Nephron (organoid): ENCODE measurements around the gene ABHD16A.
A peak's percentile ranks its signal among the peaks of the same experiment; 100 is the strongest.

Experiments
- H3K27ac Mint-ChIP-seq, 3 experiments: 2 replicates each; pipeline ENCODE4 v1.8.0; 2020; ENCODE audit warnings: mixed read lengths in 3 of 3, mild to moderate bottlenecking in 2 of 3, moderate library complexity in 1 of 3
- H3K27me3 Mint-ChIP-seq: 2 replicates; pipeline ENCODE4 v1.8.0; 2021; ENCODE audit warnings: low read depth, mild to moderate bottlenecking, moderate library complexity, mixed read lengths
- H3K36me3 Mint-ChIP-seq: 2 replicates; pipeline ENCODE4 v1.8.0; 2020; ENCODE audit warnings: low read depth, mixed read lengths
- H3K4me1 Mint-ChIP-seq: 2 replicates; pipeline ENCODE4 v1.8.0; 2020; ENCODE audit warnings: mixed read lengths
- H3K4me3 Mint-ChIP-seq, 3 experiments: 2 replicates each; pipeline ENCODE4 v1.8.0; 2020; ENCODE audit warnings: mild to moderate bottlenecking in 3 of 3, mixed read lengths in 3 of 3, moderate library complexity in 2 of 3
- H3K9me3 Mint-ChIP-seq: 2 replicates; pipeline ENCODE4 v1.8.0; 2020; ENCODE audit warnings: mixed read lengths
- TF ChIP-seq, protein P1 (sequence below), 3 experiments: fragments of 200-600 bp; sonication (generic); IDR thresholded peaks; one replicate each; pipeline ENCODE4 v1.5.0; 2021; ENCODE audit warnings: antibody characterized with exemption in 3 of 3; ENCODE audit not compliant: unreplicated experiment in 3 of 3

Gene ABHD16A

DNA sequence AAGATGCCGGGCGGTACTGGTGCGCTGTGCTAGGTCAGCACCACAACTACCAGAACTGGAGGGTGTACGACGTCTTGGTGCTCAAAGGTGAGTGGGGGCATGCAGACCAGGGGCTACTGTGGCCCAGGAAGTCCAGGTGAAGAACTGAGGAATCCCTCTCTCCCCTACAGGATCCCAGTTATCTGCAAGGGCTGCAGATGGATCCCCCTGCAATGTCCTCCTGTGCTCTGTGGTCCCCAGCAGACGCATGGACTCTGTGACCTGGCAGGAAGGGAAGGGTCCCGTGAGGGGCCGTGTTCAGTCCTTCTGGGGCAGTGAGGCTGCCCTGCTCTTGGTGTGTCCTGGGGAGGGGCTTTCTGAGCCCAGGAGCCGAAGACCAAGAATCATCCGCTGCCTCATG lies 4.6 kb upstream of the ABHD16A start:
- no peaks in the 10 kb centered on the region for H3K36me3 Mint-ChIP-seq
- no peak overlapping the region for H3K27ac Mint-ChIP-seq
- no peaks in the 10 kb centered on the region for H3K9me3 Mint-ChIP-seq
- H3K4me3 Mint-ChIP-seq, result no peak overlapping the region
- peaks cover 7% of the 10 kb centered on the region for H3K27me3 Mint-ChIP-seq
- H3K4me1 Mint-ChIP-seq, result peaks cover 15% of the 10 kb centered on the region
- TF ChIP-seq, protein P1, sequence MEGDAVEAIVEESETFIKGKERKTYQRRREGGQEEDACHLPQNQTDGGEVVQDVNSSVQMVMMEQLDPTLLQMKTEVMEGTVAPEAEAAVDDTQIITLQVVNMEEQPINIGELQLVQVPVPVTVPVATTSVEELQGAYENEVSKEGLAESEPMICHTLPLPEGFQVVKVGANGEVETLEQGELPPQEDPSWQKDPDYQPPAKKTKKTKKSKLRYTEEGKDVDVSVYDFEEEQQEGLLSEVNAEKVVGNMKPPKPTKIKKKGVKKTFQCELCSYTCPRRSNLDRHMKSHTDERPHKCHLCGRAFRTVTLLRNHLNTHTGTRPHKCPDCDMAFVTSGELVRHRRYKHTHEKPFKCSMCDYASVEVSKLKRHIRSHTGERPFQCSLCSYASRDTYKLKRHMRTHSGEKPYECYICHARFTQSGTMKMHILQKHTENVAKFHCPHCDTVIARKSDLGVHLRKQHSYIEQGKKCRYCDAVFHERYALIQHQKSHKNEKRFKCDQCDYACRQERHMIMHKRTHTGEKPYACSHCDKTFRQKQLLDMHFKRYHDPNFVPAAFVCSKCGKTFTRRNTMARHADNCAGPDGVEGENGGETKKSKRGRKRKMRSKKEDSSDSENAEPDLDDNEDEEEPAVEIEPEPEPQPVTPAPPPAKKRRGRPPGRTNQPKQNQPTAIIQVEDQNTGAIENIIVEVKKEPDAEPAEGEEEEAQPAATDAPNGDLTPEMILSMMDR (IDR thresholded peaks at IDR 0.05; ENCODE audit: unreplicated experiment in 3 of 3), result no peak

GRCh38 chr6:31706599-31706998 lies 3.5 kb upstream of the ABHD16A start, which contains the start of gene LY6G6F:
Gene LY6G6F (plus strand): TSS chr6:31706866. CDS start chr6:31706907, 41 bp downstream.
- TF ChIP-seq, protein P1 (IDR thresholded peaks at IDR 0.05; ENCODE audit: unreplicated experiment in 3 of 3), result no peak
- peak within 1 kb of the TSS in 2 of 3 experiments; percentile 56 to 61 for H3K4me3 Mint-ChIP-seq
- peaks cover 8% of the 10 kb centered on the region for H3K4me1 Mint-ChIP-seq
- no peaks in the 10 kb centered on the region for H3K9me3 Mint-ChIP-seq
- no peaks in the 10 kb centered on the region for H3K36me3 Mint-ChIP-seq
- no peak within 1 kb of the TSS for H3K27ac Mint-ChIP-seq
- peaks cover 3% of the 10 kb centered on the region for H3K27me3 Mint-ChIP-seq

DNA sequence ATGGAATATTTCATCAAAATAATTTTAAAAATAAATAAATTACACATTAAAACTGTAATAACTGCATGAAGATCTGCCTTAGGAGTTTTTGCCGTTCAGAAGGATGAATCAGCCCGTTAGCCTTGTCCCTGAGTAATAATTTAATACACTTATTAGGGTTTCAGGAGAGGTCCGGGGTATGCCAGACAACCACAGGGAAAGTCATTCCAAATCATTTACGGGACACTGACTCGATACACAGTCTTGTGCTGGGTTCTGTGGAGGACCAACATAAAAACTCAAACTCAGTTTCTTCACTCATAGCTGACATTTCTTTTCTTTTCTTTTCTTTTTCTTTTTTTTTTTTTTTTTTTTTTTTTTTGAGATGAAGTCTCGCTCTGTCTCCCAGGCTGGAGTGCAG lies 2.8 kb upstream of the ABHD16A start:
- TF ChIP-seq, protein P1 (IDR thresholded peaks at IDR 0.05; ENCODE audit: unreplicated experiment in 3 of 3), result no peak

GRCh38 chr6:31702405-31702818 lies 712 bp downstream of the ABHD16A start:
- Mint-ChIP-seq H3K4me3 (peak overlapping the region; percentile 98 to 99 (median 98)), H3K4me1 (peaks cover 16% of the 10 kb centered on the region), H3K27ac (peak overlapping the region; percentile 90 to 96 (median 94)), H3K27me3 (peaks cover 3% of the 10 kb centered on the region), H3K36me3 (peaks cover 16% of the 10 kb centered on the region), H3K9me3 (no peaks in the 10 kb centered on the region)
- TF ChIP-seq, protein P1 (IDR thresholded peaks at IDR 0.05; ENCODE audit: unreplicated experiment in 3 of 3), result no peak

More for the DNA sequence above, 2.8 kb upstream of the ABHD16A start:
- Mint-ChIP-seq H3K36me3 (peaks cover 4% of the 10 kb centered on the region), H3K4me1 (peaks cover 14% of the 10 kb centered on the region), H3K4me3 (peak overlapping the region in 1 of 3 experiments; percentile 5), H3K27ac (no peak overlapping the region), H3K27me3 (peaks cover 3% of the 10 kb centered on the region), H3K9me3 (no peaks in the 10 kb centered on the region)

DNA sequence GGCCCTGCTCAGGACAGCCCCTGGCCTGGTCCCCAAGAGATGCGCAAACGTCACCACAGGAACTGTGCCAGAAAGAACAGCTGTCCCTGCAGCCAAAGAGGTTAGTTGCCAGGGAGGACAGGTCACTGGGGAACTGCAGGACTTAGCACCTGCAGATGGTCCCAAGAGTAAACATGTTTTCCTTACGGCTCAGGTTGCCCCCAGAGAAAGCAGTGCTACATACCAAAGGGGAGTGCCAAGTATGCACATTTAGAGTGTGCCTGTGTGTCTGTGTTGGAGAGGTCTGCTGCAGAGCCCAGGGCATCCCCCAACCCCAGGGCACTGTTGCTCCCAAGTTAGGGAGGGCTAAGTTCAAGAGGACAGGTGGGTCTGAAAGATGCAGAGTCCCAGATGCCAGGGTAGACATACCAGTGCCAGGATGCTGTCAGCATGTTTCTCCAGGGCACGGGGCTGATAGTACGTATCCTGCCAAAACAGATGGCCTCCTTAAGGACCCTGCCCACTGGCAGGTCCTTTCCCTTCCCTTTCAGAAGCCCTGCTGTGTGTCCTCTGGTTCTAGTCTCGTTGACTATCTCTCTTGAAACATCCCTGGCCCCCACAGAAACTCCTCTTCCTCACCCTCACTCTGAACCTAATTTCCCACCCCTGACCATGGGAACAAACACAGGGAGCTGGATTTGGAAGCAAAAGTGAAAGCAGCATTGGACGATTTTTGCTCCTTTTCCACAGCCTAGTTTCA lies 1.3 kb downstream of the ABHD16A start:
- TF ChIP-seq, protein P1 (IDR thresholded peaks at IDR 0.05; ENCODE audit: unreplicated experiment in 3 of 3), result no peak
- H3K27me3 Mint-ChIP-seq, result peaks cover 2% of the 10 kb centered on the region
- H3K9me3 Mint-ChIP-seq, result no peaks in the 10 kb centered on the region
- peaks cover 16% of the 10 kb centered on the region for H3K4me1 Mint-ChIP-seq
- peak overlapping the region; percentile 98 to 99 (median 98) for H3K4me3 Mint-ChIP-seq
- peak overlapping the region; percentile 90 to 96 (median 94) for H3K27ac Mint-ChIP-seq
- H3K36me3 Mint-ChIP-seq, result peaks cover 22% of the 10 kb centered on the region
